ENCODE measurements around the gene TMEM215.
"Not testable (repeated sequence)": the region's sequence is repeated elsewhere in the genome, so short reads cannot be mapped to it uniquely, and the experiment has no call there.

TMEM215 gene

DNA sequence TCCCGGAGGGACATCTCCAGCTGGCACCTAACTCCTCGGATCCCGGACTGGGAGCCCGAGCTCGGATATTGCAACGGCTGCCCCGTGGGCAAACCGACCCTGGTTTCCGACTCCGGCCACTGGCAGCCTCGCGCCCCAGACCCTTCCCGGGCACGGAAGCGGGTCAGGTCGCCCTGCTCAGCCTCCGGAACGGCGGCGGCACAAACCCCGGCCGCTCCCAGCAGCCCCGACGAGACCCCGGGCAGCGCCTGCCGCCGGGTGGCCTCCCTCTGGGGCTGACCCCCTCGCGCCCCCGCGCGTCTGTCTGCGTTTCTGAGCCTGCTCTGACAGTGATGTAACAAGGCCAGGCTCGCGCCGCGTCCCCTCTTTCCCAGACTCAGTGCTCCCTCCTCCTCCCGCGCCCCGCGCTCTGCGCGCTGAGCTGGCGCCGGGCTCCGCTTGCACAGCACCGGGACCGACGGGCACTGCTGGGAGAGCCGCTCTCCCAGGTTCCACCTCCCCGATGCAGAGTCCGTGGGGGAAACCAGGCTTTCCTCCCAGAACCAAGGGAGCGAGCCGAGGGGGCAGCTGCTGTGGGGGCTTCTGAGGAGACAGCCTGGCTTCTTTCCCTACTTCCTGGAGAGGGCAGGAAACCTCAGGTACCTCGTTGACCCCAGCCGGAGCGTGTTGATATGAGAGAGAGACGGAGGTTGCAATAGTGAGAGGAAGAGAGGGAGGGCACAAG is at the start of gene TMEM215:
TMEM215 (plus strand) TSS at position 373 of the 724 bp plus-strand sequence. CDS start 644 bp downstream, outside the sequence.
- no peak within 1 kb of the TSS for H3K27ac Mint-ChIP-seq
- H3K27me3 Mint-ChIP-seq, result peaks cover 58% of the 10 kb centered on the region
- H3K36me3 Mint-ChIP-seq (ENCODE audit: low read depth), result no peaks in the 10 kb centered on the region
- H3K4me3 Mint-ChIP-seq, result no peak within 1 kb of the TSS
- peaks cover 3% of the 10 kb centered on the region for H3K9me3 Mint-ChIP-seq
- H3K4me1 Mint-ChIP-seq (ENCODE audit: low read depth), result no peaks in the 10 kb centered on the region

DNA sequence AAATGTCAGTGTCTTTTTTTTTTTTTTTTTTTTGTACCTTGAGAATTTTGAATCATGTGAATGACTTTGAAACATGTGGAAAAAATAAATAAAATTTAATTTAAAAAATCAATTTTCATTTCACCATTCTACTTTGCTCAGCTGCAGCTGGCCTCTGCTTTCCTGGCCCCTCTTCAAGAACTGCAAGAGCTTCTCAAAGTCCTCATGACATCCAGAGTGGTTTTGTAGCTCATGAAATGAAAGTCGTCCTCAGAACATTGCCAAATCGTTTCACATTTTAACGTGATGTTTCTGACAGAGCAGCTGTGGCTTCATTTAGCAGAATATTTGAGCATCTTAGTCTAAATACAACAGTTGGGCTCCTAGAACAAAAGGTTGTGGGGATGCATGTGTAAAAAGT is 47.9 kb upstream of the TMEM215 start:
- Mint-ChIP-seq H3K27me3 (no peaks in the 10 kb centered on the region), H3K27ac (no peak overlapping the region), H3K4me3 (no peak overlapping the region), H3K9me3 (no peaks in the 10 kb centered on the region), H3K36me3 (ENCODE audit: low read depth) (no peaks in the 10 kb centered on the region), H3K4me1 (ENCODE audit: low read depth) (no peaks in the 10 kb centered on the region)

DNA sequence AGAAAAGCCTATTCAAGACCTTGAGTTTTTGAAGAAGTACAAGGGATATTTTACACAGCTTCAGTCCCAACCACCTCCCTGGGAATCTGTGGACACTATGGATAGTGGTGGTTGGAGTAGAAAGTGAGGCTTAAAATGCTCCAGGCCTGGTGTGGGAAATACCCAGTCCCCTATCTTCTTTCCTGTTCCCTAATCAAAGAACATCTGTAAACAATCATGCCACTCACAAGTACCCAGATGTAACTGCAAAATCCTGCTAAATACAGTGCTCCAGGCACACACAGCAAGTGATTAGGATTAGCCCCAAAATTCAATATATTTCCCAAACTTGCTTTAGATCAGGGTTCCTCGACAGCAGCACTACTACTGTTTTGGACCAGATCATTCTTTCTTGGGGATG is 46.0 kb upstream of the TMEM215 start:
- no peak overlapping the region for H3K4me3 Mint-ChIP-seq
- no peaks in the 10 kb centered on the region for H3K4me1 Mint-ChIP-seq (ENCODE audit: low read depth)
- H3K27ac Mint-ChIP-seq, result no peak overlapping the region
- no peaks in the 10 kb centered on the region for H3K27me3 Mint-ChIP-seq
- no peaks in the 10 kb centered on the region for H3K36me3 Mint-ChIP-seq (ENCODE audit: low read depth)
- H3K9me3 Mint-ChIP-seq, result no peaks in the 10 kb centered on the region

GRCh38 chr9:32738501-32739172 is 44.7 kb upstream of the TMEM215 start:
- H3K9me3 Mint-ChIP-seq, result peaks cover 4% of the 10 kb centered on the region
- no peaks in the 10 kb centered on the region for H3K36me3 Mint-ChIP-seq (ENCODE audit: low read depth)
- no peak overlapping the region for H3K4me3 Mint-ChIP-seq
- H3K4me1 Mint-ChIP-seq (ENCODE audit: low read depth), result no peaks in the 10 kb centered on the region
- no peak overlapping the region for H3K27ac Mint-ChIP-seq
- no peaks in the 10 kb centered on the region for H3K27me3 Mint-ChIP-seq

- Mint-ChIP-seq H3K27ac (no peak overlapping the region), H3K9me3 (peaks cover 4% of the 10 kb centered on the region), H3K27me3 (no peaks in the 10 kb centered on the region), H3K4me1 (ENCODE audit: low read depth) (no peaks in the 10 kb centered on the region), H3K4me3 (no peak overlapping the region), H3K36me3 (ENCODE audit: low read depth) (no peaks in the 10 kb centered on the region)
Measured at GRCh38 chr9:32741706-32742105, 41.6 kb upstream of the TMEM215 start.

- Mint-ChIP-seq H3K4me3 (no peak overlapping the region), H3K9me3 (peaks cover 4% of the 10 kb centered on the region), H3K27me3 (no peaks in the 10 kb centered on the region), H3K36me3 (ENCODE audit: low read depth) (no peaks in the 10 kb centered on the region), H3K4me1 (ENCODE audit: low read depth) (no peaks in the 10 kb centered on the region), H3K27ac (no peak overlapping the region)
Measured at GRCh38 chr9:32742296-32742695, 41.0 kb upstream of the TMEM215 start.

DNA sequence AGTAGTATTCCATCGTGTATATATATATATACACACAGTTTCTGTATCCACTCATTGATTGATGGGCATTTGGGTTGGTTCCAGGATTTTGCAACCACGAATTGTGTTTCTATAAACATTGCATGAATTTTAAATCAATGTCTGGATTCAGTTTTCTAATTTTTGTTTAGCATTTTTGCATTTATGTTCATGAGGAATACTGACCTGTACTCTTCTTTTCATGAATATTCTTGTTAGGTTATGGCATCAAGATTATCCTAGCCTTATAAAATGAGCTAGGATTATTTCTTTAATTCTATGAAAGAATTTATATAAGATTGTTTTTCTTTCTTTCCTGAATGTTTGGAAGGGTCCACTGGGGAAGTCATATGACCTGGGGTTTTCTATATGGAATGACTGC is 35.3 kb upstream of the TMEM215 start:
- Mint-ChIP-seq H3K27me3 (no peaks in the 10 kb centered on the region), H3K27ac (no peak overlapping the region), H3K4me1 (ENCODE audit: low read depth) (no peaks in the 10 kb centered on the region), H3K9me3 (peaks cover 4% of the 10 kb centered on the region), H3K4me3 (no peak overlapping the region), H3K36me3 (ENCODE audit: low read depth) (no peaks in the 10 kb centered on the region)

GRCh38 chr9:32755730-32756129 is 27.6 kb upstream of the TMEM215 start:
- Mint-ChIP-seq H3K4me3 (no peak overlapping the region), H3K9me3 (no peaks in the 10 kb centered on the region), H3K27ac (no peak overlapping the region), H3K36me3 (ENCODE audit: low read depth) (no peaks in the 10 kb centered on the region), H3K4me1 (ENCODE audit: low read depth) (no peaks in the 10 kb centered on the region), H3K27me3 (no peaks in the 10 kb centered on the region)

DNA sequence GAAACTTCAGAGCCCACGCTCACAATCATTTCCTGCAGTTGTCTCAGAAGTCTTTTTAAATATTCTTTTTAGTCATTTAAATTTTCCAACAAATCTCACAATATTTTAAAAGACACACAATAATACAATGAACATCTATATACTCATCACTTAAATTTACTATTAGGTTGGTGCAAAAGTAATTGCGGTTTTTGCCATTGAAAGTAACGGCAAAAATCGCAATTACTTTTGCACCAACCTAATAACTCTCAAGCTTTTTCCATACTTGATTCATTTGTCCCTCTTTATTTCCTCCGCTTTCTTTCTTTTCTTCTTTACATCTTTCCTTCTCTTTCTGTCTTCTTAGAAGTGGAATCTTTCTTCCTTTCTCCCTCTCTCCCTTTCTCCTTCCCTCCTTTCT is 19.2 kb upstream of the TMEM215 start:
- Mint-ChIP-seq H3K9me3 (no peaks in the 10 kb centered on the region), H3K27me3 (peaks cover 3% of the 10 kb centered on the region), H3K4me3 (no peak overlapping the region), H3K36me3 (ENCODE audit: low read depth) (no peaks in the 10 kb centered on the region), H3K27ac (no peak overlapping the region), H3K4me1 (ENCODE audit: low read depth) (no peaks in the 10 kb centered on the region)

GRCh38 chr9:32775283-32775682 is 8.1 kb upstream of the TMEM215 start:
- no peaks in the 10 kb centered on the region for H3K4me1 Mint-ChIP-seq (ENCODE audit: low read depth)
- H3K36me3 Mint-ChIP-seq (ENCODE audit: low read depth), result no peaks in the 10 kb centered on the region
- H3K27me3 Mint-ChIP-seq, result peaks cover 21% of the 10 kb centered on the region
- no peak overlapping the region for H3K27ac Mint-ChIP-seq
- peaks cover 19% of the 10 kb centered on the region for H3K9me3 Mint-ChIP-seq
- no peak overlapping the region for H3K4me3 Mint-ChIP-seq

DNA sequence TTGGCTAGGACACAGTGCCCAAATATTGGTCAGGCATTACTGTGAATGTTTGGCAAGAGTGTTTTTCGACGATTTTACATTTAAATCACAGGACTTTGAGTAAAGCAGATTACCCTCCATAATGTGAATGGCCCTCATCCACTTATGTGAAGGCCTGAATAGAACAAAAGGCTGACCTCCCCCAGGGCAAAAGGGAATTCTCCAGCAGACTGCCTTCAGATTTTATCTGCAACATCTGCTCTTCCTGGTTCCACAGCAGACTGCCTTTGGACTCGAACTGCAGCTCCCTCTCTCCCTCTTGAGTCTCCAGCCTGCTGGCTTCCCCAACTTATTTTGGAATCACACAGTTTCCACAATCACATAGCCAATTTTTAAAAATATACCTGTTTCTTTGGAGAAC is 7.1 kb upstream of the TMEM215 start:
- peaks cover 29% of the 10 kb centered on the region for H3K27me3 Mint-ChIP-seq
- H3K4me1 Mint-ChIP-seq (ENCODE audit: low read depth), result no peaks in the 10 kb centered on the region

GRCh38 chr9:32782476-32783167 is 718 bp upstream of the TMEM215 start:
- Mint-ChIP-seq H3K9me3 (peaks cover 4% of the 10 kb centered on the region), H3K27me3 (peaks cover 58% of the 10 kb centered on the region), H3K4me3 (no peak overlapping the region), H3K27ac (no peak overlapping the region), H3K36me3 (ENCODE audit: low read depth) (no peaks in the 10 kb centered on the region), H3K4me1 (ENCODE audit: low read depth) (no peaks in the 10 kb centered on the region)

More for the DNA sequence above, 7.1 kb upstream of the TMEM215 start:
- Mint-ChIP-seq H3K36me3 (ENCODE audit: low read depth) (no peaks in the 10 kb centered on the region), H3K9me3 (peaks cover 19% of the 10 kb centered on the region), H3K27ac (no peak overlapping the region), H3K4me3 (no peak overlapping the region)

DNA sequence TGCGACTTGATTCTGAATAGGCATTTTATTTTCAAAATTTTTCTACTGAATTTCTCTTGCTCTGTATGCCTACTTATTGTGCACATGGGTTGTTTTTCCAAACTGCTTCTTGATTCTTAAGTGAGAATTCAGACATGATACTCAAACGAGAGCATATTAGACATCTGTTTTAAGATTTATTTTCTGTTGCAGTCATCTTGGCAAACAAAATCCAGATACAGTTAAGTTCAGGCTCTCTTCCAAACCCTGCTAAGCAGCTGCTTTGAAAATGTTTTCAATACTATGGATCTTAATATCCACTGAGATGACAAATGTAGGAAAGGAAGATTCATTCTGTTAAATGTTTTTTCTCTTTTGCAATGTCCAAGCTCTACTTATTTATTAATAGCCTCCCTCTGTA is 4.5 kb downstream of the TMEM215 start:
- no peaks in the 10 kb centered on the region for H3K9me3 Mint-ChIP-seq
- peaks cover 42% of the 10 kb centered on the region for H3K27me3 Mint-ChIP-seq
- H3K36me3 Mint-ChIP-seq (ENCODE audit: low read depth), result no peaks in the 10 kb centered on the region
- no peak overlapping the region for H3K4me3 Mint-ChIP-seq
- H3K27ac Mint-ChIP-seq, result no peak overlapping the region
- no peaks in the 10 kb centered on the region for H3K4me1 Mint-ChIP-seq (ENCODE audit: low read depth)

DNA sequence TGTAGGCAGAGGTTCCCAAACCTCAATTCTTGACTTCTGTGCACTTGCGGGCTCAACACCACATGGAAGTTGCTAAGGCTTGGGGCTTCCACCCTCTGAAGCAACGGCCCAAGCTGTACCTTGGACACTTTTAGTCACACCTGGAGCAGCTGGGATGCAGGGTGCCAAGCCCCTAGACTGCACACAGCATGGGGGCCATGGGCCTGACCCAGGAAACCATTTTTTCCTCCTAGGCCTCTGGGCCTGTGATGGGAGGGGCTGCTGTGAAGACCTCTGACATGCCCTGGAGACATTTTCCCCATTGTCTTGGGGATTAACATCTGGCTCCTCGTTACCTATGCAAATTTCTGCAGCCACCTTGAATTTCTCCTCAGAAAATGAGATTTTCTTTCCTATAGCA is 12.7 kb downstream of the TMEM215 start:
- H3K36me3 Mint-ChIP-seq (ENCODE audit: low read depth); H3K4me1 Mint-ChIP-seq (ENCODE audit: low read depth); H3K4me3 Mint-ChIP-seq; H3K27ac Mint-ChIP-seq: not testable (repeated sequence)
- H3K9me3 Mint-ChIP-seq, result peaks cover 20% of the 10 kb centered on the region
- H3K27me3 Mint-ChIP-seq, result peaks cover 11% of the 10 kb centered on the region

DNA sequence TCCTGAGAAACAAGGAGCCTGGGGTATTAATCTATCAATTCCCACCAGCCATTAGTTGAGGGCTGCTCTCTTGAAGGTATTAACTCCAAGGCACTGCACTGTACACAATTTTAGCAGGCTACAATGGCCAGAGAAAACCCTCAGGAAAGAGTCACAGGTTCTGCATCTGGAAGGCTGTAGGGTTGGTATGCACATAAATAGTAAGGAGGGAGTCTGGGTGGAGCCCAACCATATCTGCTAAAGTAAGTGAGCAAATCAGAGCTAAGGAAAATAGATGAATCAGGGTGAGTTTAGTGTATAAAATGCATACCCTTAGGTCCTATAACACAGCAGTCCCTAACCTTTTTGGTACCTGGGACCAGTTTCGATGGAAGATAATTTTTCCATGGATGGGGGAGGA is 18.2 kb downstream of the TMEM215 start:
- H3K36me3 Mint-ChIP-seq (ENCODE audit: low read depth), result no peaks in the 10 kb centered on the region
- peaks cover 19% of the 10 kb centered on the region for H3K27me3 Mint-ChIP-seq
- no peak overlapping the region for H3K4me3 Mint-ChIP-seq
- no peaks in the 10 kb centered on the region for H3K4me1 Mint-ChIP-seq (ENCODE audit: low read depth)
- peaks cover 18% of the 10 kb centered on the region for H3K9me3 Mint-ChIP-seq
- H3K27ac Mint-ChIP-seq, result no peak overlapping the region
